ENCODE measurements around the gene CAMK1D.

Gene CAMK1D

DNA sequence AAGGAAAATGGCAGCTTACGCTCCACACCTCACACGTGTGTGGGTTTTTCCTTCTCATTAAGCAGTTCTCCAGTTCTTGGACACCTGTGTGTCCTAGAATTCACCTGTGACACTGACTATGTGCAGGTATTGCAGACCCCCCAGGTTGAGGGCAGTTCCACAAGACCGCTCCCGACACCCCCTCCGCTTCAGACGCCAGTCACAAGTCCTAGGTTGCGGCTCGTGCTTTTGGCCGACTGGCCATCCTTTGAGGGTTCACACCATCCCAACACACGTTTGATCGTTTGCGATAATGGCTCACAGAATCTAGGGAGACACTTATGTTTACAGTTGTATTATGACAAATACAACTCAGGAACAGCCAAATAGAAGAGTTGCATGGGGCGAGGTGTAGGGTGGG lies 44.5 kb downstream of the CAMK1D start:
- H3K4me3 ChIP-seq (ENCODE audit: low read length) = no peak overlapping the region
- TF ChIP-seq, protein P1, sequence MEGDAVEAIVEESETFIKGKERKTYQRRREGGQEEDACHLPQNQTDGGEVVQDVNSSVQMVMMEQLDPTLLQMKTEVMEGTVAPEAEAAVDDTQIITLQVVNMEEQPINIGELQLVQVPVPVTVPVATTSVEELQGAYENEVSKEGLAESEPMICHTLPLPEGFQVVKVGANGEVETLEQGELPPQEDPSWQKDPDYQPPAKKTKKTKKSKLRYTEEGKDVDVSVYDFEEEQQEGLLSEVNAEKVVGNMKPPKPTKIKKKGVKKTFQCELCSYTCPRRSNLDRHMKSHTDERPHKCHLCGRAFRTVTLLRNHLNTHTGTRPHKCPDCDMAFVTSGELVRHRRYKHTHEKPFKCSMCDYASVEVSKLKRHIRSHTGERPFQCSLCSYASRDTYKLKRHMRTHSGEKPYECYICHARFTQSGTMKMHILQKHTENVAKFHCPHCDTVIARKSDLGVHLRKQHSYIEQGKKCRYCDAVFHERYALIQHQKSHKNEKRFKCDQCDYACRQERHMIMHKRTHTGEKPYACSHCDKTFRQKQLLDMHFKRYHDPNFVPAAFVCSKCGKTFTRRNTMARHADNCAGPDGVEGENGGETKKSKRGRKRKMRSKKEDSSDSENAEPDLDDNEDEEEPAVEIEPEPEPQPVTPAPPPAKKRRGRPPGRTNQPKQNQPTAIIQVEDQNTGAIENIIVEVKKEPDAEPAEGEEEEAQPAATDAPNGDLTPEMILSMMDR (conservative IDR thresholded peaks at IDR 0.05; ENCODE audit: low read depth, low read length) = no peak
- DNase-seq (ENCODE audit: low read depth) = no peak

DNA sequence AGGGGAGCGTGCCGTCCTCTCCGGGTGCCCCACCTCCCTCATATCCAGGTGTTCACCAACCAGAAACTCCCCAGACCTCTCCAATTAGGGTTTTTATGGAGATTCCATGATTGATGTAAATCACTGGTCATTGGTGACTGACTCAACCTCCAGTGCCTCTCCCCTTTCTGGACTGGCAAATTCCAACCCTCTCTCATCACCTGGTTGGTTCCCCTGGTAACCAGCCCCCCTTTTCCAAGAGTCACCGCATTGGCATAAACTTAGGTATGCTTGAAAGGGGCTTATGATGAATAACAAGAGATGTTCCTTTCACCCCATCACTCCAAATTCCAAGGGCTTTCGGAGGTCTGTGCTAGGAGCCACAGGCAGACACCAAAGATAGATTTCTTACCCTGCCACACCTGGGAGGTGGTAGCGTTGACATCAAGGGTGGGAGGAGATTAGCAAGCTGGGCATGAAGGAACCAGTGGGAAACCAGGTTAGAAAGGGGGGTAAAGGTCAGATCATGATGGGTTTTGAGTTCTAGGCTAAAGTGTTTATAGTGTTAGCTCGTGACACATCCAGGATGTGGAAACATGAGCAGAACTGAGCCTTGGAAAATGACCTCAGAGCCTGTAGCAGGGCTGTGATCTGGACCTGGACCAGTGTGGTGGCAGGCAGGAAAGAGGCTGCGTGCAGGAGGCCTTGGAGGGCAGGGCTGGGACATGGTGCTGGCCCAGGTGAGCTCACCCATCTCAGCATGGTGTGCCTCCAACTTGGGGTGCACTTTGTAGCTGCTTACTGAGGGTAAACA lies 45.1 kb downstream of the CAMK1D start:
- TF ChIP-seq, protein P1 (conservative IDR thresholded peaks at IDR 0.05; ENCODE audit: low read depth, low read length) = no peak
- no peak for DNase-seq (ENCODE audit: low read depth)
- no peak overlapping the region for H3K4me3 ChIP-seq (ENCODE audit: low read length)

DNA sequence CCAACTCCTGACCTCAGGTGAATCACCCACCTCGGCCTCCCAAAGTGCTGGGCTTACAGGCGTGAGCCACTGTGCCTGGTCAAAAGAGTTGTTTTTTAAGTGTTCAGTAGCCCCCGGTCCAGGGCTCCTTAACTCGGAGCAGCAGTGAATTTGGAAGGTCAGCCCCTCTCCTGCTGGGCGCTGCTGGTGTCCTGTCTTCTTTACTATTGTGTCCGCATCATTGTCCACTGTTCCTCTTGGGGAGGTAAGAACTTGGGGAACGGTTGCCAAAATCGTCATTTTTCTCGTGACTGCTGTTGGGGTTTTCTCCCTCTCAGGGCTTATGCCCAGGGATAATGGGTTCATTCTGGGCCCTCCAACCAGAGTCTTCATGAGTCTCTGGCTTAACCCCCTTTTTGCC lies 46.7 kb downstream of the CAMK1D start:
- no peak for DNase-seq (ENCODE audit: low read depth)
- no peak overlapping the region for H3K4me3 ChIP-seq (ENCODE audit: low read length)
- TF ChIP-seq, protein P1 (conservative IDR thresholded peaks at IDR 0.05; ENCODE audit: low read depth, low read length) = no peak

DNA sequence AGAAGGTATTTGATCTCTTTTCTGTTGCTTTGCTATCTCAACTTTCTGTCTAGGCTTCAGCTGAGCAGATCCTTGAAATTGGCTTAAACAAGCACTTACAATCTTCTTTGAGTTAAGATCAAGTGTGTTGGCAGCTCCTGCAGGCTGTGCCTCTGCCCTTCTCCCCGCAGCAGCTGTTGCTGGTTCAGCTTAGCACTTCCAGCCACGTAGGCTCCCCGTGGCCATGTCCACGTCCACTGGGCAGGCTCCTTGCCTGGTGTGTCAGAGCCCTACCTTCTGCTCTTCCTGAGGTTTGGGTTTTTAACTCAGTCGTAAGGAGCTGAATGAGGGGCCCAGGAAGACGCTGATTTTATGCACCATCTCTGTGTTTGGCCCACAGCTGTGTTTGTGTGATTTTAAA lies 47.2 kb downstream of the CAMK1D start:
- DNase-seq (ENCODE audit: low read depth) = no peak
- TF ChIP-seq, protein P1 (conservative IDR thresholded peaks at IDR 0.05; ENCODE audit: low read depth, low read length) = no peak
- no peak overlapping the region for H3K4me3 ChIP-seq (ENCODE audit: low read length)

DNA sequence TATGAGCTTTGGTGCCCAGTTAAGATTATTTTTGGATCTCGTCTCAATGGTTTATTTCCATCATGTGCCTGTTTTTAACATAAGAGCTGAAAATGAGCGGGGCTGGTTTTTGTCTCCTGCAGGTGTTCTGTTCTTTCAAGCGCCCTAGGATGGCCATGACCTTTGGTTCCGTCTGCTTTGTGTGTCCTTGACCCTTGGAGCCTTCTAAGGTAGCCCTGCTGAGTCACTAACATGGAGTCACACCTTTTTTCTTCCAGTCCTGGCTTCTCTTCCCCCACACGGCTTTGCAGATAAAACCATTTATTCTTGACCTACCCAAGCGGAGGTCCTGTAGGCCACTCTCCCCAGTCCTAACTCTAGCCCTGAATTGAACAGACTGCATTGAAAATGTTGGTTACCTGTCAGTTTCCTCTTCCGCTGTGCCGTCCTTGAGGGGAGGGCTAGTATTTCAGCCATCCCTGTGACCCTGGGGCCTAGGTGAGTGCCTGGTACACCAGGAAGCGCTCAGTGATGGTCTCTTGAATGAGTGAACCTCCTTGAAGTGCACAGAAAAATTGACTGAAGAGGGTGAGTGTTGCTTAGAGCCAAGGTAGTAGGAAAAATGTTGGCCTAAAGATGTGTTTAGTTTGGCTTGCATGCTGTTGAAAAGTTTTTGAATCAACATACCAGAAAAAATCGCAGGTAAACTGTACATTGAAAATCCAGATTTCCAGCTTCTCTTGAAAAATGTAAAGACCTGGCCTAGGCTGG lies 48.0 kb downstream of the CAMK1D start:
- TF ChIP-seq, protein P1 (conservative IDR thresholded peaks at IDR 0.05; ENCODE audit: low read depth, low read length) = no peak
- H3K4me3 ChIP-seq (ENCODE audit: low read length) = no peak overlapping the region
- DNase-seq (ENCODE audit: low read depth) = no peak

DNA sequence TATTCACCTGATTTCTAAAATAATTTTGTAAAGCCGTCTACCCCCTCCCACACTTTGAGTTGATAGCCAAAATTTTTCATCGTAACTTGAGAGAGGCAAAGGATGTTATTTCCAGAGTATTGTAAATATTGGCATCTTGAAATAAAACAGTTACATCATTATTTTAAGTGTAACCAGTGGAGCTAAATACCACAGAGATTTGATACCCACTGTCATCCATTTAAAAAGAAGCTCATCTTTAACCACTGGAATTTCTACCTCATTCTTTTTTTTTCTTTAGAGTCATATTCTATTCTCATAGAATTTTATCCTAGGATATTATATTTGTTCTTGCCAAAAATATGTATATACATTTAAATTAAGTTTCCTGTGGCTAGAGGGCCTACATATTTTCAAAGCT lies 48.6 kb downstream of the CAMK1D start:
- no peak for DNase-seq (ENCODE audit: low read depth)
- H3K4me3 ChIP-seq (ENCODE audit: low read length) = no peak overlapping the region
- TF ChIP-seq, protein P1 (conservative IDR thresholded peaks at IDR 0.05; ENCODE audit: low read depth, low read length) = no peak
